Fibroblast of skin of scalp (primary cell): ENCODE data around the gene CDC42.

Experiments used
- DNase-seq: peaks from one replicate; pipeline ENCODE4 v3.0.0-alpha.2; 2013

The CDC42 gene

GRCh38 chr1:22111620-22112019, 59.1 kb downstream of the CDC42 start:
- no peak for DNase-seq

- no peak for DNase-seq
Observed at GRCh38 chr1:22112554-22112953, 60.0 kb downstream of the CDC42 start.

- peak; percentile 70 for DNase-seq
Observed at GRCh38 chr1:22114083-22115012, 61.8 kb downstream of the CDC42 start.

GRCh38 chr1:22115286-22115685, 62.8 kb downstream of the CDC42 start:
- DNase-seq: no peak

GRCh38 chr1:22117238-22117637, 64.7 kb downstream of the CDC42 start:
- no peak for DNase-seq

- DNase-seq: no peak
Observed at GRCh38 chr1:22117851-22118250, 65.3 kb downstream of the CDC42 start.

- DNase-seq: no peak
Observed at GRCh38 chr1:22118291-22118992, 65.9 kb downstream of the CDC42 start.

- DNase-seq: no peak
Observed at GRCh38 chr1:22119626-22120468, 67.3 kb downstream of the CDC42 start.

- DNase-seq: no peak
Observed at GRCh38 chr1:22120469-22120790, 67.9 kb downstream of the CDC42 start.

- no peak for DNase-seq
Observed at GRCh38 chr1:22121421-22121911, 69.0 kb downstream of the CDC42 start.

GRCh38 chr1:22122273-22123070, 70.0 kb downstream of the CDC42 start:
- no peak for DNase-seq

GRCh38 chr1:22123071-22123390, 70.5 kb downstream of the CDC42 start:
- peak; percentile 63 for DNase-seq

GRCh38 chr1:22123901-22124404, 71.4 kb downstream of the CDC42 start:
- no peak for DNase-seq

- no peak for DNase-seq
Observed at GRCh38 chr1:22124592-22125229, 72.2 kb downstream of the CDC42 start.

- DNase-seq: no peak
Observed at GRCh38 chr1:22126531-22126930, 74.0 kb downstream of the CDC42 start.

- DNase-seq: no peak
Observed at GRCh38 chr1:22127248-22127647, 74.7 kb downstream of the CDC42 start.

- no peak for DNase-seq
Observed at GRCh38 chr1:22127731-22128130, 75.2 kb downstream of the CDC42 start.

GRCh38 chr1:22128392-22128791, 75.9 kb downstream of the CDC42 start:
- DNase-seq: no peak

GRCh38 chr1:22129501-22130117, 77.1 kb downstream of the CDC42 start:
- DNase-seq: no peak

- no peak for DNase-seq
Observed at GRCh38 chr1:22131062-22131461, 78.6 kb downstream of the CDC42 start.
